Loucy (cell line): ENCODE results near the gene SLC10A4.

Experiments used
- H2AFZ ChIP-seq: fragments of 200-600 bp; sonication (generic); 2 replicates; pipeline ENCODE4 v1.6.0; 2016; ENCODE audit warnings: antibody characterized with exemption, mild to moderate bottlenecking, low read length, moderate library complexity
- H3F3A ChIP-seq: fragments of 200-600 bp; 2 replicates; pipeline ENCODE4 v1.6.0; 2016; ENCODE audit warnings: antibody characterized with exemption, low read depth, mild to moderate bottlenecking
- H3K27me3 ChIP-seq: fragments of 200-600 bp; sonication (generic); 2 replicates; pipeline ENCODE4 v1.6.1; 2014; ENCODE audit warnings: low read length, mild to moderate bottlenecking; ENCODE audit not compliant: insufficient read depth, poor library complexity, severe bottlenecking
- H3K36me3 ChIP-seq: fragments of 200-600 bp; sonication (generic); 2 replicates; pipeline ENCODE4 v1.6.1; 2016; ENCODE audit warnings: low read length; ENCODE audit not compliant: insufficient read depth
- H3K4me1 ChIP-seq: fragments of 200-600 bp; sonication (generic); 2 replicates; pipeline ENCODE4 v1.5.1; 2014; ENCODE audit warnings: low read length, mild to moderate bottlenecking; ENCODE audit not compliant: insufficient read depth, poor library complexity, severe bottlenecking
- H3K4me2 ChIP-seq: fragments of 200-600 bp; sonication (generic); 2 replicates; pipeline ENCODE4 v1.6.0; 2014; ENCODE audit warnings: antibody characterized with exemption, low read length, low read depth, mild to moderate bottlenecking; ENCODE audit not compliant: poor library complexity, severe bottlenecking
- H3K4me3 ChIP-seq: fragments of 200-600 bp; sonication (generic); 2 replicates; pipeline ENCODE4 v1.5.1; 2014; ENCODE audit warnings: low read length, mild to moderate bottlenecking, mixed read lengths; ENCODE audit not compliant: poor library complexity, severe bottlenecking
- H3K79me2 ChIP-seq: fragments of 200-600 bp; sonication (generic); 2 replicates; pipeline ENCODE4 v1.6.1; 2014; ENCODE audit warnings: low read length; ENCODE audit not compliant: insufficient read depth
- H3K9ac ChIP-seq: fragments of 200-600 bp; sonication (generic); 2 replicates; pipeline ENCODE4 v1.6.0; 2014; ENCODE audit warnings: mild to moderate bottlenecking, low read depth, low read length, moderate library complexity; ENCODE audit not compliant: poor library complexity, severe bottlenecking
- H3K9me2 ChIP-seq: fragments of 200-600 bp; sonication (generic); replicated peaks from 2 replicates; pipeline ENCODE4 v1.6.1; 2016; ENCODE audit warnings: low read depth, low read length, mixed read lengths
- H3K9me3 ChIP-seq: fragments of 200-600 bp; sonication (generic); 2 replicates; pipeline ENCODE4 v1.6.1; 2014; ENCODE audit warnings: mild to moderate bottlenecking, antibody characterized with exemption, low read length, low read depth; ENCODE audit not compliant: insufficient read depth
- H4K20me1 ChIP-seq: fragments of 200-600 bp; sonication (generic); 2 replicates; pipeline ENCODE4 v1.6.0; 2014; ENCODE audit warnings: antibody characterized with exemption, low read length, mild to moderate bottlenecking; ENCODE audit not compliant: insufficient read depth, poor library complexity, severe bottlenecking
- CTCF ChIP-seq: fragments of 200-600 bp; sonication (generic); conservative IDR thresholded peaks from 2 replicates; pipeline ENCODE4 v1.5.1; 2014; ENCODE audit warnings: mild to moderate bottlenecking, antibody characterized with exemption, low read length
- EZH2phosphoT487 ChIP-seq: fragments of 200-600 bp; IDR thresholded peaks from 2 replicates; pipeline ENCODE4 v1.6.1; 2018; ENCODE audit warnings: antibody characterized with exemption, mild to moderate bottlenecking, moderate library complexity, borderline replicate concordance

SLC10A4 gene

DNA sequence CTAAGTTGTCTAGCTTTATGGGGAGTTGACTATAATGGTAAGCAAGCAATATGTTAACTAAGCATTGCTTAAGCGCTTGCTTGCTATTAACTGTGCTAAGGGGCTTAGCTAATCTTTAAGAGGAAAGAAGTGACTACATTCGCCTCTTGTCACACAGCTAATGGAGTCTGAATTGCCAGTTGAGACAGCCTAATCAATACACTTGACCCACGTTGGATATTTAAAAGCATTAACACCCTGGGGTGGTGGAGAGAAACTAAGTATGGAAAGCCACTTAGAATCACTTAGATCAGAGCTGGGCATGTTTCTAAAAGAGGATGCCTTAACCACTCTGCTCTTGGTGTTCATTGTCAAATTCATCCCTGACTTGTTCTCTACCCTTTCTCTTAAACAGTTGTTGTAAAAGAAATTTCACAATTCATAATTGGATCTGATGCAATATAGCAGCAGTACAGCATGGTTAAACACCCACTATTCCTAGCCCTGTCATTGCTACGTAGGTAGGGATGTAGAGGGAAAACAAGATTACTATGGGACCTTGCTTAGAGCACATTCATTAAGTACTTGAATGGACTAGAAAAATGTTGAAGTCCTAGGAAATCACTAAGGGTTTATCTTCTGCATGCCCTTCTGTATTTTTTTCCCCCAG is 10.4 kb downstream of the SLC10A4 start:
- H3K4me1 ChIP-seq: no peaks in the 10 kb centered on the region
- H2AFZ ChIP-seq: no peak overlapping the region
- H3K9me3 ChIP-seq: no peaks in the 10 kb centered on the region
- H3K27me3 ChIP-seq: no peaks in the 10 kb centered on the region
- no peaks in the 10 kb centered on the region for H3K36me3 ChIP-seq
- TF ChIP-seq EZH2phosphoT487 (no peak), CTCF (no peak)
- no peaks in the 10 kb centered on the region for H3K79me2 ChIP-seq
- H3K9me2 ChIP-seq: no peaks in the 10 kb centered on the region
- H3K9ac ChIP-seq: no peak overlapping the region
- H3F3A ChIP-seq: no peaks in the 10 kb centered on the region
- H4K20me1 ChIP-seq: no peaks in the 10 kb centered on the region
- no peak overlapping the region for H3K4me3 ChIP-seq
- H3K4me2 ChIP-seq: no peak overlapping the region

DNA sequence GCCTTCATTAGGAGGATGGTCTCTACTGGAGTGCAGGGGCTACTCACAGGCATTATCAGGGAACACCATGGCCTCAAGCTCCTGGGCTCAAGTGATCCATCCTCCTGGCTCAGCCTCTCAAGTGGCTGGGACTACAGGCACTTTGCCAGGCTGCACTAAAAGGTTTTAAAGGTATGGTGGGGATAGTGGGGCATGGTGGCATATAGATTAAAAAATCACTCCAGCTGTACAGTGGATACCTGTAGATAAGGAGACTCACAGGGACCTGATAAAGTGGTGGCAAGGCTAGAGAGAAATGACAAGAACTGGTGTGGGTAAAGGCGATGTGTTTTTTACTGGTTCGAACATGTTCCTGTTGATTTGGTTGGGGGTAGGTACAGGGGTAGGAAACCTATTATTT is 12.8 kb downstream of the SLC10A4 start:
- H3K79me2 ChIP-seq: no peaks in the 10 kb centered on the region
- no peak overlapping the region for H3K4me3 ChIP-seq
- H3F3A ChIP-seq: no peaks in the 10 kb centered on the region
- H3K36me3 ChIP-seq: peaks cover 18% of the 10 kb centered on the region
- H3K9me3 ChIP-seq: no peaks in the 10 kb centered on the region
- TF ChIP-seq CTCF (no peak), EZH2phosphoT487 (no peak)
- no peak overlapping the region for H3K9ac ChIP-seq
- H3K9me2 ChIP-seq: no peaks in the 10 kb centered on the region
- H2AFZ ChIP-seq: no peak overlapping the region
- H3K4me2 ChIP-seq: no peak overlapping the region
- H4K20me1 ChIP-seq: no peaks in the 10 kb centered on the region
- no peaks in the 10 kb centered on the region for H3K4me1 ChIP-seq
- no peaks in the 10 kb centered on the region for H3K27me3 ChIP-seq

- H2AFZ ChIP-seq: no peak overlapping the region
- H3K36me3 ChIP-seq: peaks cover 25% of the 10 kb centered on the region
- no peaks in the 10 kb centered on the region for H4K20me1 ChIP-seq
- H3K4me3 ChIP-seq: no peak overlapping the region
- no peak overlapping the region for H3K9ac ChIP-seq
- H3K4me2 ChIP-seq: no peak overlapping the region
- H3K27me3 ChIP-seq: no peaks in the 10 kb centered on the region
- H3K9me3 ChIP-seq: no peaks in the 10 kb centered on the region
- no peak for TF ChIP-seq CTCF
- TF ChIP-seq EZH2phosphoT487: no peak
- no peaks in the 10 kb centered on the region for H3F3A ChIP-seq
- H3K79me2 ChIP-seq: no peaks in the 10 kb centered on the region
- H3K4me1 ChIP-seq: no peaks in the 10 kb centered on the region
- H3K9me2 ChIP-seq: no peaks in the 10 kb centered on the region
Observed at GRCh38 chr4:48498895-48499294, 15.8 kb downstream of the SLC10A4 start.
